Adrenal gland (tissue), 12 donors: ENCODE results near the gene KLHL7. TPM values are rescaled to one million over a fixed set of nuclear protein-coding genes. Genes with fewer than 3 reads are reported as not detected.

ENCODE experiments used
- DNase-seq, 7 donors: peaks; one replicate each; pipeline ENCODE4 v3.0.0-alpha.2; 2019 to 2020
- H3K27ac ChIP-seq, 5 donors: fragments of 200-600 bp; sonication (generic) in 4 of 5; 1 replicate in 3 of 5; 2 replicates in 2 of 5; pipeline versions ENCODE4 v1.5.1 to v1.8.0; 2016 to 2020; ENCODE audit warnings: mild to moderate bottlenecking in 1 of 5
- H3K27me3 ChIP-seq: fragments of 200-600 bp; 2 replicates; pipeline ENCODE4 v1.8.0; 2021
- H3K36me3 ChIP-seq, 2 donors: fragments of 200-600 bp; replicated peaks in 1 of 2; 1 replicate in 1 of 2; 2 replicates in 1 of 2; pipeline versions ENCODE4 v1.5.1 to v1.8.0; 2018 to 2022
- H3K4me1 ChIP-seq, 2 donors: fragments of 200-600 bp; replicated peaks in 1 of 2; 1 replicate in 1 of 2; 2 replicates in 1 of 2; pipeline versions ENCODE4 v1.5.1 to v1.8.0; 2018 to 2021
- H3K4me3 ChIP-seq, 4 donors: fragments of 200-600 bp; sonication (generic) in 3 of 4; one replicate each; pipeline ENCODE4 v1.5.1; 2016 to 2018
- H3K9me3 ChIP-seq, 3 donors: fragments of 200-600 bp; sonication (generic) in 1 of 3; replicated peaks in 1 of 3; 1 replicate in 2 of 3; 2 replicates in 1 of 3; pipeline versions ENCODE4 v1.5.1 to v1.8.0; 2016 to 2021
- CTCF ChIP-seq, 6 experiments: fragments of 450-650 bp in 4 of 6; fragments of 200-600 bp in 2 of 6; sonication (generic) in 1 of 6; IDR thresholded peaks; 1 replicate in 5 of 6; 2 replicates in 1 of 6; pipeline versions ENCODE4 v1.5.1 to v1.8.0; 2016 to 2021; ENCODE audit warnings: antibody characterized with exemption in 6 of 6, mild to moderate bottlenecking in 2 of 6, moderate library complexity in 1 of 6
- POLR2A ChIP-seq, 2 donors: fragments of 450-650 bp; IDR thresholded peaks; one replicate each; pipeline ENCODE4 v1.6.1; 2017; ENCODE audit warnings: antibody characterized with exemption in 2 of 2, mild to moderate bottlenecking in 2 of 2, moderate library complexity in 1 of 2
- WGBS, 4 donors: extraction: QIAGEN DNeasy Blood & Tissue Kit in 2 of 4; methylation state at CpG; one replicate each; pipeline versions ENCODE4 v1.1.5 to v1.1.7; 2013 to 2017; 5-methylcytosine and 5-hydroxymethylcytosine counted together
- intact Hi-C, 2 donors: fragments of 100-400 bp; cut with DNase I; formaldehyde crosslinking; loops; one replicate each; pipeline versions ENCODE4 v1.14.1 to v1.15.0; 2022 to 2023
- polyA plus RNA-seq, 3 donors: library from polyadenylated mRNA; stranded (reverse); fragments of 200-250 nt in 2 of 3; fragments of 350-450 nt in 1 of 3; fragmentation: Illumina TruSeq in 1 of 3; extraction: RNeasy Lipid Tissue Mini Kit (QIAGEN cat#74804) in 1 of 3; gene quantifications; one replicate each; pipeline ENCODE4 v1.2.3, GENCODE V29; 2013 to 2014
- total RNA-seq, 9 donors: library from RNA; depleted of rRNA in 4 of 9; stranded (reverse); fragments of >200 nt in 4 of 9; fragments of 120-200 nt in 1 of 9; fragmentation: NEBNext Ultra II Directional in 1 of 9; extraction: Animal tissue kit (Norgen Biotek cat#: 25700) in 1 of 9; gene quantifications; one replicate each; pipeline versions ENCODE4 v1.1.0 to v1.2.4, GENCODE V29; 2013 to 2023
- donor health status: healthy with polysubstance abuse.
- donor health status: Bipolar disorder and iron deficiency.
- donor health status: DM: yes; HTN: yes; CAD: no.
- donor health status: DM: no; HTN: no; CAD: no.
- donor health status: DM: no; HTN: no; CAD: no.
- donor health status: DM: yes; HTN: yes; CAD: no.

KLHL7 gene
- total and polyA plus RNA-seq, 12 donors, result 13.5 to 74.9 (median 41.9) TPM

DNA sequence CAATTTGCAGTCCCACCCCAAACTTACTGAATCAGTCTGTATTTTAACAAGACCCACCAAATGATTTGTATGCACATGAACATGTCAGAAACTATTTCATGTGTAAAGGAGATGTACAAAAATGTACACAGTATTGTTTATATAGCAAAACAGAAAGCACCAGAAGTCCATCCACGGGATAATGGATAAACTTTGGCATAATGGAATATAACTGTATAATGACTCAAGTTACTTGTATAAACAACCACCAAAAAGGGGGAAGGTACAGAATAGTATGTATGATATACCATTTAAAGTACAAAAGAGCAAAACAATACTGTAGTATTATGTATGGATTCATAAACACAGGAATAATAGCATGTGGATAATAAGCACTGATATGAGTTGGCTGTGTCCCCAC is 98.7 kb downstream of the KLHL7 start:
- DNase-seq, result no peak
- TF ChIP-seq CTCF (IDR thresholded peaks at IDR 0.05), result no peak
- intact Hi-C loops, result no loop called here

DNA sequence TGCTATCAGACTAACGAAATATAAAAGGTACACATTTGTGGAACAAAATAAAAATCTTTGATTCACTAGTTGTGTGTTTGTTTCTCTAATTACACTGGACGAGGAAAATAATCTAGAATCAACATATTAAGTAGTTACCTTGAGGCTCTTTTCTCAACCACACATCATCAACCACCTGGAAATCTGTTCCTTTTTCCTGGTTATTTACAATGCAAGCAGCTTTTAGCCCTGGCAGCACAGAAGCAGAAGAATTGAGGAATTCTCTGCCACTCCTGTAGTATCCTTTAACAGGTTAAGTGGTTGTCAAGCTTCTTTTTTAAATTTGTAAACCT is 100.0 kb downstream of the KLHL7 start:
- Histone ChIP-seq H3K27me3 (no peaks in the 10 kb centered on the region), H3K4me3 (peak overlapping the region in 1 of 4 donors; percentile 50), H3K36me3 (peaks cover 0 to 12% of the 10 kb centered on the region in 2 donors), H3K4me1 (peaks cover 0 to 4% of the 10 kb centered on the region in 2 donors), H3K9me3 (no peaks in the 10 kb centered on the region), H3K27ac (peak overlapping the region in 2 of 5 donors; percentile 57 to 69)
- TF ChIP-seq CTCF (IDR thresholded peaks at IDR 0.05) (no peak), POLR2A (IDR thresholded peaks at IDR 0.05) (no peak)
- DNase-seq, result no peak
- 79 to 89% (median 83%) methylated on average over 2 of the region's 2 CpGs for WGBS, 4 donors
- intact Hi-C loops, result no loop called here

More for the DNA sequence above, 98.7 kb downstream of the KLHL7 start:
- no peaks in the 10 kb centered on the region for H3K9me3 ChIP-seq
- H3K4me1 ChIP-seq, result peaks cover 0 to 4% of the 10 kb centered on the region in 2 donors
- no peak overlapping the region for H3K27ac ChIP-seq
- H3K4me3 ChIP-seq, result no peak overlapping the region
- H3K27me3 ChIP-seq, result no peaks in the 10 kb centered on the region
- WGBS, 4 donors, result 89 to 95% (median 94%) methylated on average over 1 of the region's 1 CpG
- H3K36me3 ChIP-seq, result peaks cover 0 to 25% of the 10 kb centered on the region in 2 donors

DNA sequence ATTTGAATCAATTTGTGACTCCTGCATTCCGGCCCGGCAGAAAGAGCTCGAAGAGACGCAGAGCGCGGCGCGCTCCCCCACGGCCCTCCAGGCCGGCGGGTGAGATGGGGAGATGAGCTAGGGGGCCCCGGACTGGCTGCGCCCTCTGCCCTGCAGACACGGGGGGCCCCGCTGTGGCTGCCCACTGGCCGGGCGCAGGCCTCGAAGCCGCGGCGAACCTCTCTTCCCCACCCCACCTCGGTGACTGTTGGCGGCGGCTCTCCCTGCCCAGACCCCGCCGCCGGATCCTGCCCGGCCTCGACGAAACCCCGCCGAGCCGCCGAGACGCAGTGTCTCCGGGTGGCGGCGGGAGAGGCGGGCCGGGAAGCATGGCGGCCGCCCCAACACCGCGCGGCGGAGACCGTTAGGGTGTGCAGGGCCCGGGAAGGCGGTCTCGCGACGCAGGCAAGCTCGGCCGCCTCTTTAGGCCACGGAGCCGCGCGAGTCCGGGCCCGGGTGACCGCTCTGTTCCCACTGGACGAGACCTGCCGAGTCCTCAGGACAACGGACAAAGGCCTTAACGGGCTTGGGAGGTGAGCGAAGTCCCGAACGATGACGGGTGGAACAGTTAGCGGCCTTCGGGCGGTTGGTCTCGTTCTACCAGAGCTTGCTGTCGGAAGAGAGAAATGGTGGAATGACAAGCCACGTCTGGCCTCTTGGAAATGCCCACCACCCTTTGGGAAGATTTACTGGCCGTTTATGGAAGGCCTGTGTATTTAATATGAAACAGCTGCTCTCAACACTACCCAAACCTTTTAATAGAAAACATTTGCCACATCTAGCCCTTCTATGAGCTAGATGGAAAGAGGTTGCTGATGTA is 100.6 kb downstream of the KLHL7 start:
- Histone ChIP-seq H3K9me3 (no peaks in the 10 kb centered on the region), H3K27ac (peak overlapping the region in 2 of 5 donors; percentile 57 to 69), H3K4me1 (peaks cover 0 to 4% of the 10 kb centered on the region in 2 donors), H3K36me3 (peaks cover 0 to 6% of the 10 kb centered on the region in 2 donors), H3K27me3 (no peaks in the 10 kb centered on the region), H3K4me3 (peak overlapping the region in 1 of 4 donors; percentile 50)
- WGBS, 4 donors, result 14 to 55% (median 37%) methylated on average over 23 to 76 of the region's 76 CpGs
- DNase-seq, result no peak
- TF ChIP-seq CTCF (IDR thresholded peaks at IDR 0.05), result no peak
- TF ChIP-seq POLR2A (IDR thresholded peaks at IDR 0.05), result no peak
- intact Hi-C loops, result no loop called here

DNA sequence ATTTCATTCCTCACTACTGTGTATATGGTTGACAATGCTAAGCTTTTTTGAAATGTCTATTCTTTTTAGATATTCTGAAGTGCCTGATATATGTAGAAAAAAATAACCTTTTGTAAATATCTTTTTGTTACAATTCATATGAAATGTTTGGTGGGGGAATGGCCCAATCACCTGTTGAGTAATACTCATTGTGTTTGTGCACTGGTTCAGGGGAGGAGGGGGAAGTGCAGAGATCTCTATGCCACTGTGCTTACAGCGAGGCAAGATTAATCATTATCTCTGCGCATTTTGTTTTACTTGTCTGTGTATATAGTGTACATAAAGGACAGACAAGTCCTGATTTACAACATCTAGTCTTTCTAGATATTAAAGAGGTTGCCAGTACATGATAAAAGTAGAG is 101.4 kb downstream of the KLHL7 start:
- intact Hi-C loops, result no loop called here
- TF ChIP-seq POLR2A (IDR thresholded peaks at IDR 0.05), result no peak
- TF ChIP-seq CTCF (IDR thresholded peaks at IDR 0.05), result no peak
- H3K36me3 ChIP-seq, result no peaks in the 10 kb centered on the region
- DNase-seq, result no peak
- H3K4me1 ChIP-seq, result peaks cover 0 to 4% of the 10 kb centered on the region in 2 donors
- H3K27ac ChIP-seq, result no peak overlapping the region
- H3K27me3 ChIP-seq, result no peaks in the 10 kb centered on the region
- no peak overlapping the region for H3K4me3 ChIP-seq
- WGBS, 4 donors, result 76 to 88% (median 81%) methylated on average over 2 of the region's 2 CpGs
- H3K9me3 ChIP-seq, result no peaks in the 10 kb centered on the region
